OCI-LY1 (cell line): ENCODE measurements around the gene TGFB1.

ENCODE experiments used
- H2AFZ ChIP-seq: fragments of 200-600 bp; sonication (generic), shearing (Covaris generic); 2 replicates; pipeline ENCODE4 v1.6.0; 2014; ENCODE audit warnings: antibody characterized with exemption, mild to moderate bottlenecking, low read length
- H3F3A ChIP-seq: fragments of 200-600 bp; sonication (generic), shearing (Covaris generic); 2 replicates; pipeline ENCODE4 v1.6.0; 2014; ENCODE audit warnings: mild to moderate bottlenecking, antibody characterized with exemption, low read length, moderate library complexity; ENCODE audit not compliant: insufficient read depth
- H3K27ac ChIP-seq: fragments of 200-600 bp; sonication (generic); 2 replicates; pipeline ENCODE4 v1.5.1; 2014; ENCODE audit warnings: low read length, mixed run types, mild to moderate bottlenecking, low read depth; ENCODE audit not compliant: poor library complexity, severe bottlenecking
- H3K27me3 ChIP-seq: fragments of 200-600 bp; sonication (generic); 2 replicates; pipeline ENCODE4 v1.6.0; 2014; ENCODE audit warnings: antibody characterized with exemption, mild to moderate bottlenecking, low read length, moderate library complexity; ENCODE audit not compliant: insufficient read depth
- H3K36me3 ChIP-seq: fragments of 200-600 bp; sonication (generic); 2 replicates; pipeline ENCODE4 v1.6.1; 2014; ENCODE audit warnings: mild to moderate bottlenecking, antibody characterized with exemption, low read length, moderate library complexity, mixed read lengths; ENCODE audit not compliant: insufficient read depth
- H3K4me1 ChIP-seq: fragments of 200-600 bp; sonication (generic); 2 replicates; pipeline ENCODE4 v1.5.1; 2014; ENCODE audit warnings: mild to moderate bottlenecking, low read length, moderate library complexity; ENCODE audit not compliant: insufficient read depth, severe bottlenecking
- H3K4me2 ChIP-seq: fragments of 200-600 bp; sonication (generic), shearing (Covaris generic); 2 replicates; pipeline ENCODE4 v1.6.1; 2014; ENCODE audit warnings: low read length
- H3K4me3 ChIP-seq: fragments of 200-600 bp; sonication (generic); 2 replicates; pipeline ENCODE4 v1.5.1; 2014; ENCODE audit warnings: low read length, low read depth, mild to moderate bottlenecking, mixed read lengths; ENCODE audit not compliant: poor library complexity, severe bottlenecking
- H3K79me2 ChIP-seq: fragments of 200-600 bp; shearing (Covaris generic); 2 replicates; pipeline ENCODE4 v1.6.1; 2016; ENCODE audit warnings: mixed run types, low read length, mixed read lengths; ENCODE audit not compliant: insufficient read depth
- H3K9ac ChIP-seq: fragments of 200-600 bp; sonication (generic), shearing (Covaris generic); 2 replicates; pipeline ENCODE4 v1.6.1; 2014; ENCODE audit warnings: mild to moderate bottlenecking, low read length, mixed read lengths
- H3K9me2 ChIP-seq: fragments of 200-600 bp; sonication (generic), shearing (Covaris generic); 2 replicates; pipeline ENCODE4 v1.6.1; 2014; ENCODE audit warnings: low read depth, mild to moderate bottlenecking, low read length, mixed read lengths
- H3K9me3 ChIP-seq: fragments of 200-600 bp; shearing (Covaris generic); 2 replicates; pipeline ENCODE4 v1.6.1; 2014; ENCODE audit warnings: low read length, mixed read lengths
- H4K20me1 ChIP-seq: fragments of 200-600 bp; sonication (generic), shearing (Covaris generic); 2 replicates; pipeline ENCODE4 v1.6.0; 2016; ENCODE audit warnings: mild to moderate bottlenecking, low read length; ENCODE audit not compliant: insufficient read depth
- CTCF ChIP-seq: fragments of 200-600 bp; sonication (generic), shearing (Covaris generic); IDR thresholded peaks from 2 replicates; pipeline ENCODE4 v1.5.1; 2017; ENCODE audit warnings: mild to moderate bottlenecking, antibody characterized with exemption, low read length, moderate library complexity, mixed read lengths
- EZH2 ChIP-seq: fragments of 200-600 bp; sonication (generic), shearing (Covaris generic); IDR thresholded peaks from 2 replicates; pipeline ENCODE4 v1.8.0; 2017; ENCODE audit warnings: borderline replicate concordance, mixed run types, mild to moderate bottlenecking, antibody characterized with exemption, low read length, moderate library complexity, mixed read lengths

The TGFB1 gene

DNA sequence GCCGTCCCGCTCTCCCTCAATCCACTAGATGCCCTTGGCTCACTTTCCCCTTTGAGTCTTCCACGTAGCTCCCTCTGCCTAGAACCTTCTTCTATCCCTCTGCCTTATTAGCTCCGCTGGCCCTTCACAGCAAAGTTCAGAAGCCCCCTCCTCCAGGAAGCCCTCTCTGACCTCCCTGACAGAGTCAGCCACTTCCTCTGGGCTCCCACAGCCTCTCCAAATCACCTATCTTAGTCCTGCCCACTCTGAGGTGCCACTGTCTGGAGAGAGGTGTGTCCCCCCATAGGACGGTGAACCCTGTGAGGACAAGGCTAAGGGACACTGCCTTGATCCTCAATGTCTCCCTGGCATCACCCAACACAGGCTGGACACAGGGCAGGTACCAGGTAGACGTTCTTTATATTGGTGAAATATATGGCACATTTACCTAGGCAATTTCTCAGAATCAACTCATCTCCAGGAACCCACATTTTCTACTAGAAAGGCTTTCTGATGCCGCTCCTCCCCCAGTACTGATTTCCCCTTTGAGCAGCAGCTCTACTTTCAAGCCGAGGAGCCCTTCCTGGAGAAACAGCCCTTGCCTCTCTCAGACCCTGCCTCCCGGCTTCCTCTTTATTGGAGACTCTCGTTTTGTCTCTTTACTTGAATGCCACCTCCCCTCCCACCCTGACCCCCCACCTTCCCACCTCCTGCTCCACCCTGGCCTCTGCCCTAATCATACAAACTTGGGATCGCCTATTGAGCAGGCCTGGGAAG is 3.4 kb upstream of the TGFB1 start:
- Histone ChIP-seq H3K9ac (no peak overlapping the region), H3K27ac (no peak overlapping the region), H3K4me3 (no peak overlapping the region), H3K79me2 (peaks cover 2% of the 10 kb centered on the region), H3K36me3 (no peaks in the 10 kb centered on the region), H3K27me3 (no peaks in the 10 kb centered on the region), H4K20me1 (no peaks in the 10 kb centered on the region), H3K9me3 (no peaks in the 10 kb centered on the region), H3F3A (no peaks in the 10 kb centered on the region), H2AFZ (no peak overlapping the region), H3K4me2 (no peak overlapping the region), H3K4me1 (peaks cover 4% of the 10 kb centered on the region), H3K9me2 (no peaks in the 10 kb centered on the region)
- TF ChIP-seq EZH2 = no peak
- TF ChIP-seq CTCF = no peak

GRCh38 chr19:41355802-41356201 is 2.1 kb upstream of the TGFB1 start:
- Histone ChIP-seq H3K9me2 (no peaks in the 10 kb centered on the region), H4K20me1 (no peaks in the 10 kb centered on the region), H3K27ac (no peak overlapping the region), H3K36me3 (no peaks in the 10 kb centered on the region), H2AFZ (no peak overlapping the region), H3F3A (no peaks in the 10 kb centered on the region), H3K79me2 (peaks cover 9% of the 10 kb centered on the region), H3K9me3 (no peaks in the 10 kb centered on the region), H3K4me2 (no peak overlapping the region), H3K9ac (no peak overlapping the region), H3K4me3 (no peak overlapping the region), H3K27me3 (no peaks in the 10 kb centered on the region), H3K4me1 (peaks cover 11% of the 10 kb centered on the region)
- TF ChIP-seq CTCF = no peak
- no peak for TF ChIP-seq EZH2

GRCh38 chr19:41355035-41355434 is 1.3 kb upstream of the TGFB1 start:
- Histone ChIP-seq H3K36me3 (no peaks in the 10 kb centered on the region), H4K20me1 (no peaks in the 10 kb centered on the region), H3K27ac (no peak overlapping the region), H3K4me2 (no peak overlapping the region), H3K9ac (no peak overlapping the region), H3F3A (no peaks in the 10 kb centered on the region), H3K79me2 (peaks cover 14% of the 10 kb centered on the region), H2AFZ (no peak overlapping the region), H3K4me3 (no peak overlapping the region), H3K27me3 (no peaks in the 10 kb centered on the region), H3K4me1 (peaks cover 19% of the 10 kb centered on the region), H3K9me2 (no peaks in the 10 kb centered on the region), H3K9me3 (no peaks in the 10 kb centered on the region)
- TF ChIP-seq CTCF (no peak), EZH2 (no peak)
